ENCODE measurements around the gene BMPR1A. TPM values are rescaled to one million over a fixed set of nuclear protein-coding genes. Genes with fewer than 3 reads are reported as not detected.

The BMPR1A gene
- total RNA-seq, 1 experiment from 2014 or later = 94.3 TPM

DNA sequence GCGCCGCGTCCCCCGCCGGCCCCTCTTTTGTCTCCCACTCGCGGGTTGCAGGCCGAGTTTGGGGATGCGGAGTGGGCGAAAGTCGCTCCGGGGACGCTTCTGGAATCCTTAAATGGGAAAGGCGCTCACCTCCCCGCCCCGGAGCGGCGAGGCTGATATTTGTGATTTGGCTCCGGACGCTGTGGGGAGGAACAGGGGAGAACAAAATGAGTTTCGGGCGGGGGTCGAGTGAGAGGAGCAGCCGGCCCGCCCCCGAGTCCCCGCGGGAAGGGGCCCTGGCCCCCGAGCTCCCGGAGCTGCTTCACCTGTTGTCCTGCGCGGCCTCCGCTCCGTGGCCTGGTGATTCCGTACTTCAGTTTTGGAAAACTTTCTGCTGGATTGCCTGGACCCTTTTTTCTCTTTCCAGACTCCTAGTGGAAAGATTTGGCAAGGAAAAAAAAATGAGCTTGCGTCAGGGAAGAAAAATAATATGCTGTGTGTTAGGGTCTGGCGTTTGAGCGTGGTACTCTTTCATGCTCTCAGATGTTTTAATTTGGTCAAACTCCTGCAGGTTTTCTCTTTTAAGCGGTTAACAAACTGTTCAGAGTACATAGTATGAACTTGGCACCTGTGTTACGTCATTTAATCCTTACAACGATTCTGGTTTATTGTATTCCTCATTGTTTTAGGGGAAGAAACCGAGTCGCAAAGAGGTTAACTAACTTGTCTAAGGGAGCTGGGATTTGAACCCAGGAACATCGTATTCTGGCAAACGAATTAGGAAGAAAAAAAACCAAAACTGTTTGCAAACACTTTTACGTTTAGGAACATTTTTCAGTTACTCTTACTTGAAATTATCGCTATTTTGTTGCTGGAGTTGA, 924 bp downstream of the BMPR1A start:
- Histone ChIP-seq H3K27ac (ENCODE audit: low read length) (peak overlapping the region; percentile 89), H3K4me3 (ENCODE audit: low read depth in 2 of 2, low read length in 2 of 2) (peak overlapping the region; percentile 68 to 88), H3K4me1 (ENCODE audit: control insufficient read depth, insufficient read depth, low read length) (peaks cover 23% of the 10 kb centered on the region), H3K36me3 (ENCODE audit: control insufficient read depth, insufficient read depth, low read length) (no peaks in the 10 kb centered on the region), H3K9me3 (ENCODE audit: control insufficient read depth, insufficient read depth, low read depth, low read length) (no peaks in the 10 kb centered on the region), H3K27me3 (ENCODE audit: control insufficient read depth, insufficient read depth, low read length) (no peaks in the 10 kb centered on the region)
- ATAC-seq = peak; percentile 13
- in situ Hi-C loops (cut with HindIII; ENCODE audit: low pct_unique_long_range_greater_than_20kb, low sequenced_read_pairs) (no loop called here), intact Hi-C loops (cut with micrococcal nuclease; ENCODE audit: unreplicated experiment) (loop anchor here (5.0 kb wide), 1 partner anchor 140 kb away; no protein-coding TSS in a partner anchor)
- no peak for DNase-seq (ENCODE audit: low read depth, low spot score)
- ChIA-PET POLR2A (interaction anchor here (0.6 kb wide), 1 partner anchor 1196 kb away, joined by 3 read pairs; no protein-coding TSS in a partner anchor), CTCF (interaction anchor here (0.5 to 0.7 kb wide), 3 partner anchors 9 to 32 kb away, joined by 3 to 5 read pairs (median 3); no protein-coding TSS in a partner anchor)
- TF ChIP-seq POLR2AphosphoS5 (IDR thresholded peaks at IDR 0.05; ENCODE audit: low read depth, low read length) (no peak), TCF7L2 (IDR thresholded peaks at IDR 0.05; ENCODE audit: low read depth, low read length) (no peak), SIN3A (IDR thresholded peaks at IDR 0.05; ENCODE audit: borderline replicate concordance, insufficient read depth, low read depth, low read length) (no peak)
- TF ChIP-seq, protein P1, sequence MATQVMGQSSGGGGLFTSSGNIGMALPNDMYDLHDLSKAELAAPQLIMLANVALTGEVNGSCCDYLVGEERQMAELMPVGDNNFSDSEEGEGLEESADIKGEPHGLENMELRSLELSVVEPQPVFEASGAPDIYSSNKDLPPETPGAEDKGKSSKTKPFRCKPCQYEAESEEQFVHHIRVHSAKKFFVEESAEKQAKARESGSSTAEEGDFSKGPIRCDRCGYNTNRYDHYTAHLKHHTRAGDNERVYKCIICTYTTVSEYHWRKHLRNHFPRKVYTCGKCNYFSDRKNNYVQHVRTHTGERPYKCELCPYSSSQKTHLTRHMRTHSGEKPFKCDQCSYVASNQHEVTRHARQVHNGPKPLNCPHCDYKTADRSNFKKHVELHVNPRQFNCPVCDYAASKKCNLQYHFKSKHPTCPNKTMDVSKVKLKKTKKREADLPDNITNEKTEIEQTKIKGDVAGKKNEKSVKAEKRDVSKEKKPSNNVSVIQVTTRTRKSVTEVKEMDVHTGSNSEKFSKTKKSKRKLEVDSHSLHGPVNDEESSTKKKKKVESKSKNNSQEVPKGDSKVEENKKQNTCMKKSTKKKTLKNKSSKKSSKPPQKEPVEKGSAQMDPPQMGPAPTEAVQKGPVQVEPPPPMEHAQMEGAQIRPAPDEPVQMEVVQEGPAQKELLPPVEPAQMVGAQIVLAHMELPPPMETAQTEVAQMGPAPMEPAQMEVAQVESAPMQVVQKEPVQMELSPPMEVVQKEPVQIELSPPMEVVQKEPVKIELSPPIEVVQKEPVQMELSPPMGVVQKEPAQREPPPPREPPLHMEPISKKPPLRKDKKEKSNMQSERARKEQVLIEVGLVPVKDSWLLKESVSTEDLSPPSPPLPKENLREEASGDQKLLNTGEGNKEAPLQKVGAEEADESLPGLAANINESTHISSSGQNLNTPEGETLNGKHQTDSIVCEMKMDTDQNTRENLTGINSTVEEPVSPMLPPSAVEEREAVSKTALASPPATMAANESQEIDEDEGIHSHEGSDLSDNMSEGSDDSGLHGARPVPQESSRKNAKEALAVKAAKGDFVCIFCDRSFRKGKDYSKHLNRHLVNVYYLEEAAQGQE (IDR thresholded peaks at IDR 0.05; ENCODE audit: insufficient read depth in 1 of 2, low read depth in 2 of 2, low read length in 1 of 2) = no peak
- TF ChIP-seq, protein P2, sequence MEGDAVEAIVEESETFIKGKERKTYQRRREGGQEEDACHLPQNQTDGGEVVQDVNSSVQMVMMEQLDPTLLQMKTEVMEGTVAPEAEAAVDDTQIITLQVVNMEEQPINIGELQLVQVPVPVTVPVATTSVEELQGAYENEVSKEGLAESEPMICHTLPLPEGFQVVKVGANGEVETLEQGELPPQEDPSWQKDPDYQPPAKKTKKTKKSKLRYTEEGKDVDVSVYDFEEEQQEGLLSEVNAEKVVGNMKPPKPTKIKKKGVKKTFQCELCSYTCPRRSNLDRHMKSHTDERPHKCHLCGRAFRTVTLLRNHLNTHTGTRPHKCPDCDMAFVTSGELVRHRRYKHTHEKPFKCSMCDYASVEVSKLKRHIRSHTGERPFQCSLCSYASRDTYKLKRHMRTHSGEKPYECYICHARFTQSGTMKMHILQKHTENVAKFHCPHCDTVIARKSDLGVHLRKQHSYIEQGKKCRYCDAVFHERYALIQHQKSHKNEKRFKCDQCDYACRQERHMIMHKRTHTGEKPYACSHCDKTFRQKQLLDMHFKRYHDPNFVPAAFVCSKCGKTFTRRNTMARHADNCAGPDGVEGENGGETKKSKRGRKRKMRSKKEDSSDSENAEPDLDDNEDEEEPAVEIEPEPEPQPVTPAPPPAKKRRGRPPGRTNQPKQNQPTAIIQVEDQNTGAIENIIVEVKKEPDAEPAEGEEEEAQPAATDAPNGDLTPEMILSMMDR (IDR thresholded peaks at IDR 0.05) = no peak
- BruUV-seq (replicated peaks) = no TSS peak

DNA sequence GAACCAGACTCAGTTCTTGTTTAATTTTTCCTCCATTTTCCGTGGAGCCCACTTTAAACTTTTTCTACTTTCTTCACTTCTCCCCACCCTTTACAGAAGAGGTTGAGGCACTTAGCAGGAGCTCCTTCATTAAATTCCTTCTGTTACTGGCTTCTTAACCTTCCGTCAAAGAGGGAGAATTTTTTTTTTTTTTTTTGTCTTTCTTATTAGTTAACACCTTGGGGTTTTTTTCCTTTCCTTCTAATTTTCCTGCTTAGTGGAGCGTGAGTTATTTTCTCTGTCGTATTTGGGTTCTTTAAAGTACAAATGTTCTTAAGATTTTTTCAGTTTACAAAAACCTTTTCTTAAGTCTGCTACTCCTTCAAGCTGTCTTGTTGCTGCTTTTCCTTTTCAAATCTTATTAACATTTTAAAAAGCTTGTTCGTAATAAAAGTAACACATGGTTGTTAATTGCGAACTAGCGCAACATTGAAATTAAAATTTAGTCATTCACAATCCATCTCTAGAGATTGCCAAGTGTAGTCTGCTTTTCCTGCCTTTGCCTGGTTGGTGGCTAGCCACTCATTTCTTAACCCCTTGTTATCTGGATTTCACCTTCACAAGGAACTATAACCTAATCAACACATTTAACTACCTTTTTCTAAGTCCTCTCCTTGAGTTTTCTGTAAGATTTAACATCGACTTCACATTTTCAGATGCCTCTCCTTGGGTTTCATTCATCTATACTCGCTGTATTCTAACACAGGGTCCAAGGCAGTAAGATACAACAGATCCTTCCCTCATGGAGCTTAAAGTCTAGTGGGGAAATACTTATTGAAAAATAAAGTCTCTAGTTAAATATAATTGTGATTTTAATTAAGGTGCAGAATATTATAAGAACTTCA, 2.0 kb downstream of the BMPR1A start:
- ChIA-PET POLR2A (interaction anchor here (0.6 to 0.7 kb wide), 2 partner anchors 34 to 1198 kb away, joined by 3 to 11 read pairs; no protein-coding TSS in a partner anchor), CTCF (interaction anchor here (0.7 kb wide), 1 partner anchor 33 kb away, joined by 5 read pairs; no protein-coding TSS in a partner anchor)
- in situ Hi-C loops (cut with HindIII; ENCODE audit: low pct_unique_long_range_greater_than_20kb, low sequenced_read_pairs) = no loop called here
- intact Hi-C loops (cut with micrococcal nuclease; ENCODE audit: unreplicated experiment) = loop anchor here (5.0 kb wide), 1 partner anchor 139 kb away; no protein-coding TSS in a partner anchor
- Histone ChIP-seq H3K27ac (ENCODE audit: low read length) (peak overlapping the region; percentile 89), H3K27me3 (ENCODE audit: control insufficient read depth, insufficient read depth, low read length) (no peaks in the 10 kb centered on the region), H3K4me3 (ENCODE audit: low read depth in 2 of 2, low read length in 2 of 2) (peak overlapping the region; percentile 68 to 88), H3K36me3 (ENCODE audit: control insufficient read depth, insufficient read depth, low read length) (no peaks in the 10 kb centered on the region), H3K9me3 (ENCODE audit: control insufficient read depth, insufficient read depth, low read depth, low read length) (no peaks in the 10 kb centered on the region), H3K4me1 (ENCODE audit: control insufficient read depth, insufficient read depth, low read length) (peaks cover 23% of the 10 kb centered on the region)
- DNase-seq (ENCODE audit: low read depth, low spot score) (no peak), ATAC-seq (no peak)
- TF ChIP-seq SIN3A (IDR thresholded peaks at IDR 0.05; ENCODE audit: borderline replicate concordance, insufficient read depth, low read depth, low read length) (no peak), POLR2AphosphoS5 (IDR thresholded peaks at IDR 0.05; ENCODE audit: low read depth, low read length) (no peak), TCF7L2 (IDR thresholded peaks at IDR 0.05; ENCODE audit: low read depth, low read length) (no peak)
- TF ChIP-seq, protein P1 (IDR thresholded peaks at IDR 0.05; ENCODE audit: insufficient read depth in 1 of 2, low read depth in 2 of 2, low read length in 1 of 2) = no peak
- TF ChIP-seq, protein P2 (IDR thresholded peaks at IDR 0.05) = no peak
- BruUV-seq (replicated peaks) = no TSS peak

All from Panc1 (cell line).